ENCODE results near the gene HOXC10.

The HOXC10 gene

DNA sequence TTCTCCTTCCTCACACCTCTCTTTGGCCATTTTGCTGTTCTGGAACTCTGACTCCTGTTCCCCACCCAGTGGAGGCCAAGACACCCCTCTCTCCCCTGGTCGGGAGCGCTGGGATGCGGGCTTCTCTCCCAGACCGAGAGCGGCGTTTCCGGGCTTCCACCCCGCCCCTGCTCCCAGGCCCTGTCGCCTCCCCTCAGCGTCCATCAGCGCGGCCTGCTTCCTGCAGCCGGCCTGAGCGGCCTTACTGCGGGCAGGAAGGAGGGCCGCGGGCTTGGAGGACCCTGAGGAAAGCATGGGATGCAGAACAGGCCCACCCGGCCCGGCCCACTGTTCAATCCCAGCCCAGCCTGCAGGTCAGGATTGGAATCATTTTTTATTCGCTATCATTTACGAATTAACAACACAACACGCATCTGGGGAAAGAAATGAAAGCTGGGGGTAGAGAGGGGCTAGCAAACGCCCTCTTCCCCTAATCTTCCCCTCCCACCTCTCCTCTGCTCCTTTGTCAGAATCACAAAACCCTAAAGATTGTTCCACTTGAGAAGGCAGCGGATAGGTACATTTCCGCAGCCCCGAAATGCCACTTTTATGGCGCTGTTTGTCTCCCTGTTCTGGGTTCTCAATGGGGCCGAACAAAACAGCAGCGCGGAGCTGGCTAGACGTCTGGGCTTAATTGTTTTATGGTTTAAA lies 20.0 kb downstream of the HOXC10 start:
- peak overlapping the region; percentile 78 for H3K4me2 ChIP-seq (ENCODE audit: low read length)
- no peaks in the 10 kb centered on the region for H3K9me2 ChIP-seq (replicated peaks; ENCODE audit: control insufficient read depth, low read length)
- H3K9me3 ChIP-seq (ENCODE audit: control insufficient read depth, insufficient read depth, low read length), result no peaks in the 10 kb centered on the region
- TF ChIP-seq, protein P1, sequence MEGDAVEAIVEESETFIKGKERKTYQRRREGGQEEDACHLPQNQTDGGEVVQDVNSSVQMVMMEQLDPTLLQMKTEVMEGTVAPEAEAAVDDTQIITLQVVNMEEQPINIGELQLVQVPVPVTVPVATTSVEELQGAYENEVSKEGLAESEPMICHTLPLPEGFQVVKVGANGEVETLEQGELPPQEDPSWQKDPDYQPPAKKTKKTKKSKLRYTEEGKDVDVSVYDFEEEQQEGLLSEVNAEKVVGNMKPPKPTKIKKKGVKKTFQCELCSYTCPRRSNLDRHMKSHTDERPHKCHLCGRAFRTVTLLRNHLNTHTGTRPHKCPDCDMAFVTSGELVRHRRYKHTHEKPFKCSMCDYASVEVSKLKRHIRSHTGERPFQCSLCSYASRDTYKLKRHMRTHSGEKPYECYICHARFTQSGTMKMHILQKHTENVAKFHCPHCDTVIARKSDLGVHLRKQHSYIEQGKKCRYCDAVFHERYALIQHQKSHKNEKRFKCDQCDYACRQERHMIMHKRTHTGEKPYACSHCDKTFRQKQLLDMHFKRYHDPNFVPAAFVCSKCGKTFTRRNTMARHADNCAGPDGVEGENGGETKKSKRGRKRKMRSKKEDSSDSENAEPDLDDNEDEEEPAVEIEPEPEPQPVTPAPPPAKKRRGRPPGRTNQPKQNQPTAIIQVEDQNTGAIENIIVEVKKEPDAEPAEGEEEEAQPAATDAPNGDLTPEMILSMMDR (IDR thresholded peaks at IDR 0.05; ENCODE audit: low read depth, low read length, poor library complexity, severe bottlenecking), result no peak
- no peak for TF ChIP-seq EZH2phosphoT487 (IDR thresholded peaks at IDR 0.05; ENCODE audit: borderline replicate concordance, low read length)
- H3K79me2 ChIP-seq (ENCODE audit: control insufficient read depth, low read length), result no peaks in the 10 kb centered on the region
- no peak overlapping the region for H3K27ac ChIP-seq (ENCODE audit: low read depth, low read length)
- H3K36me3 ChIP-seq (ENCODE audit: control insufficient read depth, low read length), result no peaks in the 10 kb centered on the region
- H3K4me3 ChIP-seq (ENCODE audit: low read length), result peak overlapping the region; percentile 61
- peaks cover 80% of the 10 kb centered on the region for H3K27me3 ChIP-seq (ENCODE audit: control insufficient read depth, low read length)
- no peaks in the 10 kb centered on the region for H4K20me1 ChIP-seq (ENCODE audit: control insufficient read depth, insufficient read depth, low read depth, low read length)
- H3K4me1 ChIP-seq (ENCODE audit: control insufficient read depth, low read length), result peaks cover 20% of the 10 kb centered on the region
- H3F3A ChIP-seq (ENCODE audit: control insufficient read depth, insufficient read depth), result no peaks in the 10 kb centered on the region

DNA sequence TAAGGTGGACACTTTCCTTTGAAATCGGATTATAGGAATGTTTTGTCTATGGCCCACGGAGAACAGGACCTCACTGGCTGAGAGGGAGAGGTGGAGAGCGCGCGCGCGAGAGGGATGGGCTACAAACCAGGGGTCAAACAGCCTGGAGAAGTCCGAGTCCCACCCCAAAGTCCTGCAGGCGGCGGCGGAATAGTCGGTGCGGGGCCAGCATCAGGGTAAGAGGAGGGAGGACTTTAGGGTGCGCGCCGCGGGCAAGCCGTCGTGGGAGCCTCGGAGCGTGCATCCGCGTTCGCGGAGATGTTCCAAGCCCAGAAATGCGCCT lies 20.5 kb downstream of the HOXC10 start:
- peak overlapping the region; percentile 78 for H3K4me2 ChIP-seq (ENCODE audit: low read length)
- H3K9me2 ChIP-seq (replicated peaks; ENCODE audit: control insufficient read depth, low read length), result no peaks in the 10 kb centered on the region
- no peaks in the 10 kb centered on the region for H3K36me3 ChIP-seq (ENCODE audit: control insufficient read depth, low read length)
- H3F3A ChIP-seq (ENCODE audit: control insufficient read depth, insufficient read depth), result no peaks in the 10 kb centered on the region
- H3K79me2 ChIP-seq (ENCODE audit: control insufficient read depth, low read length), result no peaks in the 10 kb centered on the region
- no peaks in the 10 kb centered on the region for H3K9me3 ChIP-seq (ENCODE audit: control insufficient read depth, insufficient read depth, low read length)
- no peak overlapping the region for H3K27ac ChIP-seq (ENCODE audit: low read depth, low read length)
- TF ChIP-seq, protein P1 (IDR thresholded peaks at IDR 0.05; ENCODE audit: low read depth, low read length, poor library complexity, severe bottlenecking), result no peak
- TF ChIP-seq EZH2phosphoT487 (IDR thresholded peaks at IDR 0.05; ENCODE audit: borderline replicate concordance, low read length), result peak; percentile 95; the same call in 1 of the 2 replicates
- no peaks in the 10 kb centered on the region for H4K20me1 ChIP-seq (ENCODE audit: control insufficient read depth, insufficient read depth, low read depth, low read length)
- peaks cover 20% of the 10 kb centered on the region for H3K4me1 ChIP-seq (ENCODE audit: control insufficient read depth, low read length)
- H3K4me3 ChIP-seq (ENCODE audit: low read length), result peak overlapping the region; percentile 61
- peaks cover 85% of the 10 kb centered on the region for H3K27me3 ChIP-seq (ENCODE audit: control insufficient read depth, low read length)

DNA sequence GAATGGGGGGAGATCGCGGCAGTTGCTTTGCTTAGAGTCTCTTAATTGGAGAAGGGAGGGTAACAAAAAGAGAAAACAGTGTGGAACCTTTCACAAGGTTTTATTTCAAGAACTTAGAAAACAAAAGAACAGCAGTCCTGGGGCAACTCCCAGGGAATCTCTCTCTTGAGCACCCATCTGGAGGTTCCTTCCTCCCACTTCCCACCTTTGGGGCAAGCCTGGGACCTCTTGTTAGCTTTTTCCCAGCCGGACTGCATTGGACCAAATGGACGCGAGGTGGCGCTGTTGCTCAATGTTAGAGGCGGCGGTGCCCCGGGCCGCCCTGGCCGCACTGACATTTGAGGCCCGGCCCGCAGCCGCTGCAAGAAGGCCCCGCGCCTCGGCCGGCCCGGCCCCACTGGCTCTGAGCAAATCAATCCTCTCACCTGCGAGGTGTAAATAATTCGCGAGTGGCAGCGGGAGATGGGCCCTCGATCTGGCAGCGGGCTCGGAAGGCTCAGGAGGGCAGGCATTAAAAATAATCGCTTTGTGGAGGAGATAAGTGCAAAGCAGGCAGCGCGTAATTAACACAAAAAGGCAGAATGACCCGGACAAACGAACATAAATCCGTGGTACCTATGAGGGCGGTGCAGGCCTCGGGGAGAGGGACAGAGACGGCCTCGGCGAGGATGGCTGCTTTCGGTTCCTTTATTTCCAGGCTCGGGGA lies 21.1 kb downstream of the HOXC10 start:
- H3K79me2 ChIP-seq (ENCODE audit: control insufficient read depth, low read length), result no peaks in the 10 kb centered on the region
- peaks cover 90% of the 10 kb centered on the region for H3K27me3 ChIP-seq (ENCODE audit: control insufficient read depth, low read length)
- H3K4me1 ChIP-seq (ENCODE audit: control insufficient read depth, low read length), result peaks cover 22% of the 10 kb centered on the region
- H3K4me3 ChIP-seq (ENCODE audit: low read length), result peak overlapping the region; percentile 61
- TF ChIP-seq EZH2phosphoT487 (IDR thresholded peaks at IDR 0.05; ENCODE audit: borderline replicate concordance, low read length), result 0 out of 2 replicates have a peak, but pooled peaks have one; percentile 43
- TF ChIP-seq, protein P1 (IDR thresholded peaks at IDR 0.05; ENCODE audit: low read depth, low read length, poor library complexity, severe bottlenecking), result peak; percentile 96
- H3K27ac ChIP-seq (ENCODE audit: low read depth, low read length), result no peak overlapping the region
- no peaks in the 10 kb centered on the region for H3K9me2 ChIP-seq (replicated peaks; ENCODE audit: control insufficient read depth, low read length)
- no peaks in the 10 kb centered on the region for H4K20me1 ChIP-seq (ENCODE audit: control insufficient read depth, insufficient read depth, low read depth, low read length)
- no peaks in the 10 kb centered on the region for H3K36me3 ChIP-seq (ENCODE audit: control insufficient read depth, low read length)
- no peaks in the 10 kb centered on the region for H3K9me3 ChIP-seq (ENCODE audit: control insufficient read depth, insufficient read depth, low read length)
- H3F3A ChIP-seq (ENCODE audit: control insufficient read depth, insufficient read depth), result no peaks in the 10 kb centered on the region
- H3K4me2 ChIP-seq (ENCODE audit: low read length), result peak overlapping the region; percentile 78

Measured in DOHH2 (cell line).